Prostate gland (tissue), 2 donors: ENCODE measurements around the gene RNF222. TPM values are rescaled to one million over a fixed set of nuclear protein-coding genes. Genes with fewer than 3 reads are reported as not detected.
A peak's percentile ranks its signal among the peaks of the same experiment; 100 is the strongest.

Source experiments
- DNase-seq: peaks from one replicate; pipeline ENCODE4 v3.0.0-alpha.2; 2019; ENCODE audit warnings: low spot score
- H3K27ac ChIP-seq, 2 donors: fragments of 200-600 bp; sonication (generic); 2 replicates each; pipeline ENCODE4 v1.5.1; 2017 to 2019
- H3K27me3 ChIP-seq: fragments of 200-600 bp; sonication (generic); replicated peaks from 2 replicates; pipeline ENCODE4 v1.5.1; 2019; ENCODE audit not compliant: insufficient read depth
- H3K36me3 ChIP-seq, 2 donors: fragments of 200-600 bp; sonication (generic); 1 replicate in 1 of 2; 2 replicates in 1 of 2; pipeline versions ENCODE4 v1.5.1 to v1.8.1; 2017 to 2019
- H3K4me1 ChIP-seq: fragments of 200-600 bp; sonication (generic); replicated peaks from 2 replicates; pipeline ENCODE4 v1.5.1; 2019
- H3K4me3 ChIP-seq, 2 donors: fragments of 200-600 bp; sonication (generic); 2 replicates each; pipeline ENCODE4 v1.5.1; 2017 to 2019
- H3K9me3 ChIP-seq: fragments of 200-600 bp; sonication (generic); 2 replicates; pipeline ENCODE4 v1.5.1; 2017
- CTCF ChIP-seq, 4 experiments: fragments of 200-600 bp in 2 of 4; fragments of 450-650 bp in 2 of 4; sonication (generic) in 2 of 4; IDR thresholded peaks; 1 replicate in 3 of 4; 2 replicates in 1 of 4; pipeline ENCODE4 v1.5.1; 2016 to 2019; ENCODE audit warnings: antibody characterized with exemption in 4 of 4, mild to moderate bottlenecking in 2 of 4, moderate library complexity in 2 of 4
- POLR2A ChIP-seq: fragments of 450-650 bp; IDR thresholded peaks from one replicate; pipeline ENCODE4 v1.6.1; 2016; ENCODE audit warnings: antibody characterized with exemption, mild to moderate bottlenecking
- POLR2AphosphoS5 ChIP-seq: sonication (generic); formaldehyde crosslinking; IDR thresholded peaks from one replicate; pipeline ENCODE4 v1.6.1; 2017; ENCODE audit warnings: antibody characterized with exemption
- WGBS: methylation state at CpG from one replicate; pipeline ENCODE4 v1.1.5; 2018; 5-methylcytosine and 5-hydroxymethylcytosine counted together
- intact Hi-C: fragments of 100-400 bp; cut with DNase I; formaldehyde crosslinking; loops from one replicate; pipeline ENCODE4 v1.14.2; 2022
- total RNA-seq, 2 donors: library from RNA; depleted of rRNA; stranded (reverse); fragments of >200 nt; gene quantifications; one replicate each; pipeline ENCODE4 v1.1.0, GENCODE V29; 2016

The RNF222 gene
- total RNA-seq, 2 donors from 2014 or later = not detected

GRCh38 chr17:8413328-8413727, 15.7 kb upstream of the RNF222 start:
- 79% methylated on average over 4 of the region's 4 CpGs for WGBS
- TF ChIP-seq CTCF (IDR thresholded peaks at IDR 0.05) = no peak
- no peak for TF ChIP-seq POLR2AphosphoS5
- no peak for TF ChIP-seq POLR2A
- Histone ChIP-seq H3K27me3 (no peaks in the 10 kb centered on the region), H3K4me3 (no peak overlapping the region), H3K4me1 (no peaks in the 10 kb centered on the region), H3K27ac (no peak overlapping the region), H3K9me3 (no peaks in the 10 kb centered on the region), H3K36me3 (no peaks in the 10 kb centered on the region)
- DNase-seq = no peak
- intact Hi-C loops = no loop called here

- intact Hi-C loops = no loop called here
- TF ChIP-seq POLR2AphosphoS5 (no peak), CTCF (IDR thresholded peaks at IDR 0.05) (no peak), POLR2A (no peak)
Measured at GRCh38 chr17:8412089-8412488, 14.5 kb upstream of the RNF222 start.

GRCh38 chr17:8410883-8411238, 13.2 kb upstream of the RNF222 start:
- no peaks in the 10 kb centered on the region for H3K36me3 ChIP-seq
- 89% methylated on average over 1 of the region's 1 CpG for WGBS
- TF ChIP-seq CTCF (IDR thresholded peaks at IDR 0.05) (no peak), POLR2AphosphoS5 (no peak), POLR2A (no peak)
- H3K27ac ChIP-seq = no peak overlapping the region
- no peak for DNase-seq
- H3K4me3 ChIP-seq = no peak overlapping the region
- H3K27me3 ChIP-seq = no peaks in the 10 kb centered on the region
- H3K4me1 ChIP-seq = no peaks in the 10 kb centered on the region
- intact Hi-C loops = loop anchor here (2.0 kb wide), 1 partner anchor 336 kb away; no protein-coding TSS in a partner anchor
- no peaks in the 10 kb centered on the region for H3K9me3 ChIP-seq

More at GRCh38 chr17:8412089-8412488, 14.5 kb upstream of the RNF222 start:
- H3K27me3 ChIP-seq = no peaks in the 10 kb centered on the region
- no peaks in the 10 kb centered on the region for H3K36me3 ChIP-seq
- DNase-seq = no peak
- H3K27ac ChIP-seq = no peak overlapping the region
- no peaks in the 10 kb centered on the region for H3K9me3 ChIP-seq
- WGBS = 78% methylated on average over 5 of the region's 5 CpGs
- H3K4me3 ChIP-seq = no peak overlapping the region
- H3K4me1 ChIP-seq = no peaks in the 10 kb centered on the region

- DNase-seq = peak; percentile 83
- intact Hi-C loops = loop anchor here (2.0 kb wide), 1 partner anchor 337 kb away; no protein-coding TSS in a partner anchor
- WGBS = 22% methylated on average over 19 of the region's 19 CpGs
- peak; percentile 71 for TF ChIP-seq POLR2AphosphoS5
- no peak for TF ChIP-seq POLR2A
- peak; percentile 73 to 94 (median 85) for TF ChIP-seq CTCF (IDR thresholded peaks at IDR 0.05)
- Histone ChIP-seq H3K27ac (no peak overlapping the region), H3K9me3 (no peaks in the 10 kb centered on the region), H3K4me1 (no peaks in the 10 kb centered on the region), H3K4me3 (no peak overlapping the region), H3K36me3 (no peaks in the 10 kb centered on the region), H3K27me3 (no peaks in the 10 kb centered on the region)
Measured at GRCh38 chr17:8409966-8410882, 12.6 kb upstream of the RNF222 start.

- no peak overlapping the region for H3K4me3 ChIP-seq
- WGBS = 47% methylated on average over 14 of the region's 14 CpGs
- peak in 1 of 4 experiments; percentile 11 for TF ChIP-seq CTCF (IDR thresholded peaks at IDR 0.05)
- TF ChIP-seq POLR2AphosphoS5 = no peak
- intact Hi-C loops = no loop called here
- H3K4me1 ChIP-seq = no peaks in the 10 kb centered on the region
- H3K36me3 ChIP-seq = no peaks in the 10 kb centered on the region
- no peak for DNase-seq
- no peaks in the 10 kb centered on the region for H3K27me3 ChIP-seq
- no peaks in the 10 kb centered on the region for H3K9me3 ChIP-seq
- no peak overlapping the region for H3K27ac ChIP-seq
Measured at GRCh38 chr17:8408371-8408770, 10.7 kb upstream of the RNF222 start.
